Measurements from ENCODE around the gene UGGT2. TPM values are rescaled to one million over a fixed set of nuclear protein-coding genes. Genes with fewer than 3 reads are reported as not detected.
A peak's percentile ranks its signal among the peaks of the same experiment; 100 is the strongest.
"Not testable (repeated sequence)": the region's sequence is repeated elsewhere in the genome, so short reads cannot be mapped to it uniquely, and the experiment has no call there.

Gene UGGT2
- total RNA-seq, 1 donor from 2014 or later: 33.8 TPM

DNA sequence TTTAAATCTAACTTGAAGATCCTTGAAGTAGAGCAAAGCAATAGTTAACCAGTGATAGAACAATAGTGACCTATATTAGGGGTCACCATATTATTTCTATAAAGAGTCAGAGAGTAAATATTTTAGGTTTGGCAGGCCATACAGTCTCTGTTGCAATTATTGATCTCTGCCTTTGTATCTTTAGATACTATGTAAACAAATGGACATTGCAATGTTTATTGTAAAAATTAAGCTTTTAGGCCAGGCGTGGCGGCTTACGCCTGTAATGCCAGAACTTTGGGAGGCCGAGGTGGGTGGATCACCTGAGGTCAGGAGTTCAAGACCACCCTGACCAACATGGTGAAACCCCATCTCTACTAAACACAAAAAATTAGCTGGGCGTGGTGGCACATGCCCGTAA is 80.5 kb downstream of the UGGT2 start:
- not testable (repeated sequence) for DNase-seq (ENCODE audit: low read depth)

DNA sequence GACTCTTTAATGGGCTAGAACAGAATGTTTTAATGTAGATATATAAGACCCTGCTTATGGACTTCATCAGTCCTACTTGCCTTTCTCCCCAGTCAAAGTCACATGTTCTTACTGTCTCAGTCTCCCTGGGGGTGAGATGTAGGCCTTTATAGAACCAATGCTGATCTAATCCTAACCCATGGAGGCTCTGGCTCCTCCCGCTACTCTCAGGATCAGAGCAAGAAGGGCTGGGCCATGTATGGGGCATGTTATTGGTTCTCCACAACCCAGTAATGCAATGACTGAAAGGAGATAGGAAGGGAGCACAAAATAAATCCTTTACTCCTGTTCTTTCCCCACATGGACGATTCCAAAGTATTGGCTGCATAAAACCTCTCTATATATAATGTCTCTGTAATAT is 82.3 kb downstream of the UGGT2 start:
- DNase-seq (ENCODE audit: low read depth): no peak

DNA sequence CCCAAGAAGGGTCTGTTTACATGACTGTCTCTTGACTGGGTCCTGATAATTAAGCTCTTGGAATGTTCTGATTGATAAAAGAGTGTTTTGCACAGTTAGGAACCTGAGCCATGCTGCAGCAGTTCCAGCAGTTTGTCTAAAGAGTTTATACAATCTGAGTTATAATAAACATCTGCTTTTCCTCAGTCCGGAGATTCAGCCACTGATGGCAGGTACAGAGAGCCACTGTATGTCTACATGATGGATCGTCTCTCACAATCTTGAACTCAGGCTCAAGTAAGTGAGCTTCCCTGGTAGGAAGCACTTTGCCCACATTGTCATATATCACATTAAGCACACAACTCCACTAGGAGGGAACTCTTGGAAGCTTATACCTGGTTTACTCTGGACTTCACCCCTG is 84.3 kb downstream of the UGGT2 start:
- DNase-seq (ENCODE audit: low read depth): no peak

DNA sequence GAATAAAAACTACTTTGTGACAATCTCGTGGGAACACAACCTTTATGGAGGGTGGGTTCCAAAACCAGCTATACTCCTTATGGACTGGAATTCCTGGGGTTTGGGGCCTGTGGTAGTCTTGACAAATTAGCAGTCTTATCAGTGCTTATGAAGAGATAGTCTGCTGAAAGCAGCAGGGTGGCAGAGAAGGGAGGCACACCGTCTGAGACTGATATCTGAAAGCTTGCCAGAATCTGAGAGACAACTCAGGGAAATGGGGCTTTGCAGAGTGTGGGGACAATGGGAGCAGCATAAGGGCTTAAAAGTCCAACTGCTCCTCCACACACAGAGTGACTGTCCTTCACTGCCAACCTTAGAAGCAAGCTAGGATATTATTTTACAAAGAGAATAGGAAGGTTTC is 95.9 kb downstream of the UGGT2 start:
- DNase-seq (ENCODE audit: low read depth): no peak

DNA sequence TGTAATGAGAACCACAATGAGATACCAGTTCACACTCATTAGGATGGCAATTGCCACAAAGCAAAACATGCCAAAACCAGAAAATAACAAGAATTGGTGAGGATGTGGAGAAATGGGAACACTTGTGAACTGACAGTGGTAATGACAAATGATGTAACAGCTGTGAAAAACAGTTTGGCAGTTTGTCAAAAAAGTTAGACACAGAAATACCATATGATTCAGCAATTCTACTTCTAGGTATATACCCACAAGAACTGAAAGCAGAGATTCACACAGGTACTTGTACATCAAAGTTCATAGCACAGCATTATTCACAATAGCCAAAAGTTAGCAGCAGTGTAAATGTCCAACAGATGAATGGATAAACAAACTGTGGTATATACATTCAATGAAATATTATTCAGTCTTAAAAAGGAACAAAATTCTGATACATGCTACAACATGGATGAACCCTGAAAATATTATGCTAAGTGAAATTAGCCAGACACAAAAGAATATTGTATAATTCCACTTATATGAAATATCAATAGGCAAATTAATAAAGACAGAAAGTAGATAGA is 96.5 kb downstream of the UGGT2 start:
- DNase-seq (ENCODE audit: low read depth): no peak

DNA sequence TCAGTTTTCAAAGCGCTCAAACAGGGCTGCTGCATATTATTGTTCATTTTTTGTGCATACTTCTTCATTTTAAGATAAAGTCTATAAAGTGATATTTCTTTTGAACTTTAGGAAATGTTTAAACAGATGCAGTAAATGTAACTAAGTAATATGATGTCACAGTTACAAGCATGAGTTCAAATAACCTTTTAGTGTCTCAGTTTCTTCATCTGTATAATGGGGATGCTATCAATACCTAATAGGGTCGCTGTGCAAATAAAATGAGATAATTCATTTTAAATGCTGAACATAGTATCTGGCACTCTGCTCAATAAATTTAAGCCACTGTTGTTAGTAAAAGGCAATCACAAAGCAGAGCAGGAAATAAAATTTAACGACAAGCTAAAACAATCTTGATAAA is 97.5 kb downstream of the UGGT2 start:
- no peak for DNase-seq (ENCODE audit: low read depth)

DNA sequence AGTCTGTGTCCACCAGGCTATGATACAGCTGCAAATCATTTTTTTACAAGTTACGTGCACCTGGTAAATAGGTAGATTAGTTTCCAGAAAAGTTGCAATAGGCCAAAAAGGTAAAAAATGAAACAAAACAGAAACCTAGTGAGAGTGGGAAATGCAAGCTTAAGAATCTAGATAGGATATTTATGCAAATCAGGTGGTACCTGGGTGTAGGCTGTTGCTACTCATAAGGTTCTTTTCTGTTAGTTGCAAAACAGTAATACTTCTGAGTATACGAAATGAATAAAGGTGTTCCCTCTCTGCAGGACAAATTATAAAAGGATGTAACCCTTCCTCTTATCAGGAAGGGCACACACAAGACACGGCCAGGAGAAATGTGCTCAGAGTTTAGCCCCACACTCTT is 97.9 kb downstream of the UGGT2 start:
- DNase-seq (ENCODE audit: low read depth): no peak

DNA sequence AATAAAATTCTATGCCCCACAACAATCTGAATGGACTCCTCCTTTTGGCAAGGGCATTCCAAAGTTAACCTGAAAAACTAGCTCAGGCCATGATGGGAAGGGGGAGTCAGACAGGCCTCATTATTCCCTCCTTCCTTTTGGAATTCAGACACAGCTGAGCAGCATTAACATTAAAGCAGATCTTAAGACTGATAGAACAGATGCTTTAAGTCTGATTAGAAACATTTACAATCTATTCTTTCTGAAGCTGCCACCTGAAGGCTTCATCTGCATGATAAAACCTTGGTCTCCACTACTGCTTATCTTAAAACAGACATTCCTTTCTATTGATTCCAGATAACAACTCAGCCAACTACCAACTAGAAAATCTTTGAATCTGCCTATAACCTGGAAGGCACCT is 98.9 kb downstream of the UGGT2 start:
- DNase-seq (ENCODE audit: low read depth): no peak

DNA sequence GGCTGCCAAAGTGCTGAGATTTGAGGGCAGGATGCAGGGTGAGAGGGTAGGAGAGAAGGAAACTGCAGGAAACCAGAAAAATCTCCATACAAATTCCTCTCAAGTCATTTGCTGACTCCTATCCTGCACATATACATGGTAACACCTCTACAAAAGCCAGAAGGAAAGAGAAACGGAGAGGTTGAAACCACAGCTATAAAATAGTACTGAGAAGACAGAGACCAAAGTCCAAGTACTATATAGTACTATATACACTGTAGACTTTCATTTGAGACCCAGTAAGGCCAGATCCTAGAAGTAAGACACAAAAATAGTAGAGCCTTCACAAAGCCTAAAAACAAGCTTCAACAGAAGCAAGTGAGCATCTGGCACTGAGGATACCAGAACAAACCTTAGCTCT is 103.1 kb downstream of the UGGT2 start:
- no peak for DNase-seq (ENCODE audit: low read depth)

DNA sequence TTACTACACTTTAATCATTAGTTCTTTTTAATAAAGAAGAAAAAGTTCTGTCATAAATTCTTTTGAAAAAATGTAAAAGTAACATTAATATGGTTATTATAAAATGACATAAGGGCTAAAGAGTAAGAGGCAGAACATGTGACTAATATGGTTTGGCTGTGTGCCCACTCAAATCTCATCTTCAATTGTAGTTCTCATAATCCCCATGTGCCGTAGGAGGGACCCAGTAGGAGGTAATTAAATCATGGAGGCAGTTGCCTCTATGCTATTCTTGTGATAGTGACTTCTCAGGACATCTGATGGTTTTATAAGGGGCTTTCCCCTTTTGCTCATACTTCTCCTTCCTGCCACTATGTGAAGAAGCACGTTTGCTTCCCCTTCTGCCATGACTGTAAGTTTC is 104.5 kb downstream of the UGGT2 start:
- no peak for DNase-seq (ENCODE audit: low read depth)

DNA sequence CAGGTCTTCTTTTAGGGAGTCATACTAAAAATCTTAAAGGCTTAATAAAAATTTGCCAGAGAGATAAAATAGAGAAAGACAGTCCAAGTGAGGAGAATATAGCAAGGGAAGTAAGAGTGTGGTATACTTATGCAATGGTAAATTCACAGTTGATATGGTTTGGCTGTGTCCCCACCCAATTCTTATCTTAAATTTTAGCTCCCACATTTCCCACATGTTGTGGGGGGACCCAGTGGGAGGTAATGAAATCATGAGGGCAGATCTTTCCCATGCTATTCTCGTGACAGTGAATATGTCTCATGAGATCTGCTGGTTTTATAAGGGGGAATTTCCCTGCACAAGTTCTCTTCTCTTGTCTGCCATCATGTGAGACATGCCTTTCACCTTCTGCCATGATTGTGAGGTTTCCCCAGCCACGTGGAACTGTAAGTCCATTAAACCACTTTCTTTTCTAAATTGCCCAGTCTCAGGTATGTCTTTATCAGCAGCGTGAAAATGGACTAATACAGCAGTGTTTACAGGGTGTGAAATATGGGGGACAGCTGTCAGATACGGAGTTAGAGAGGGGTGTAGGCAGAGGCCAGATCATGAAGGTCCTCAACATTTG is 115.4 kb downstream of the UGGT2 start:
- DNase-seq (ENCODE audit: low read depth): no peak

DNA sequence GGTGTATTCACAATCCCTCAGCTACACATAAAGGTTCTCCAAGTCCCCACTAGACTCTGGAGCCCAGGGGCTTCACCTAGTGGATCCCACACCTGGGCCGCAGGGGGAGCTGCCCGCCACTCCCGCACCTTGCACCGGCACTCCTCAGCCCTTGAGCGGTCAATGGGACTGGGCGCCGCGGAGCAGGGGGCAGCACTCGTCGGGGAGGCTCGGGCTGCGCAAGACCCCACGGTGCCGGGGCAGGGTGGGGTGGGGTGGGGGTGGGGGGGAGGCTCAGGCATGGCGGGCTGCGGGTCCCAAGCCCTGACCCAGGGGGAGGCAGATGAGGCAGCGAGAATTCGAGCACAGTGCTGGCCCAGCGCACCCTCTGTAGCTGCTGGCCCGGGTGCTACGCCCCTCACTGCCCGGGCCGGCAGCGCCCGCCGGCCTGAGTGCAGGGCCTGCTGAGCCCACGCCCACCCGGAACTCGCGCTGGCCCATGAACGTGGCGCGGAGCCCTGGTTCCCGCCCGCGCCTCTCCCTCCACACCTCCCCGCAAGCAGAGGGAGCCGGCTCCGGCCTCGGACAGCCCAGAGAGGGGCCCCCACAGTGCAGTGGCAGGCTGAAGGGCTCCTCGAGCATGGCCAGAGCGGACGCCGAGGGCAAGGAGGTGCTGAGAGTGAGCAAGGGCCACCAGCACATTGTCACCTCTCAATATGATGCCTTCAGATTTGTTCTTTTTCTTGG is 121.7 kb downstream of the UGGT2 start:
- no peak for DNase-seq (ENCODE audit: low read depth)

DNA sequence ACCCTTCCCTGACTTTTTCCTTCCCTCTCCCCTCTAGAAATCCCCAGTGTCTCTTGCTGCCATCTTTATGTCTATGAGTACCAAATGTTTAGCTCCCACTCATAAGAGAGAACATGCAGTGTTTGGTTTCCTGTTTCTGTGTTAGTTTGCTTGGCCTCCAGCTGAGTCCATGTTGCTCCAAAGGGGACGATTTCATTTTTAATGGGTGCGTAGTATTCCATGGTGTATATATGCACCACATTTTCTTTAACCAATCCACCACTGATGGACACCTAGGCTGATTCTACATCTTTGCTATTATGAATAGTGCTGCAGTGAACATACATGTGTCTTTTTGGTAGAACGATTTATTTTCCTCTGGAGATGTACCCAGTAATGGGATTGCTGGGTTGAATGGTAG is 123.8 kb downstream of the UGGT2 start:
- DNase-seq (ENCODE audit: low read depth): no peak

DNA sequence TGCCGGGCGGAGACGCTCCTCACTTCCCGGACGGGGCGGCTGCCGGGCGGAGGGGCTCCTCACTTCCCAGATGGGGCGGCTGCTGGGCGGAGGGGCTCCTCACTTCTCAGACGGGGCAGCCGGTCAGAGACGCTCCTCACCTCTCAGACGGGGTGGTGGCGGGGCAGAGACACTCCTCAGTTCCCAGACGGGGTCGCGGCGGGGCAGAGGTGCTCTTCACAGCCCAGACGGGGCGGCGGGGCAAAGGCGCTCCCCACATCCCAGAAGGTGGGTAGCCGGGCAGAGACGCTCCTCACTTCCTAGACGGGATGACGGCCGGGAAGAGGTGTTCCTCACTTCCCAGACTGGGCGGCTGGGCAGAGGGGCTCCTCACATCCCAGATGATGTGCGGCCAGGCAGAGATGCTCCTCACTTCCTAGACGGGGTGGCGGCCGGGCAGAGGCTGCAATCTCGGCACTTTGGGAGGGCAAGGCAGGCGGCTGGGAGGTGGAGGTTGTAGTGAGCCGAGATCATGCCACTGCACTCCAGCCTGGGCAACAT is 124.8 kb downstream of the UGGT2 start:
- DNase-seq (ENCODE audit: low read depth): not testable (repeated sequence)

DNA sequence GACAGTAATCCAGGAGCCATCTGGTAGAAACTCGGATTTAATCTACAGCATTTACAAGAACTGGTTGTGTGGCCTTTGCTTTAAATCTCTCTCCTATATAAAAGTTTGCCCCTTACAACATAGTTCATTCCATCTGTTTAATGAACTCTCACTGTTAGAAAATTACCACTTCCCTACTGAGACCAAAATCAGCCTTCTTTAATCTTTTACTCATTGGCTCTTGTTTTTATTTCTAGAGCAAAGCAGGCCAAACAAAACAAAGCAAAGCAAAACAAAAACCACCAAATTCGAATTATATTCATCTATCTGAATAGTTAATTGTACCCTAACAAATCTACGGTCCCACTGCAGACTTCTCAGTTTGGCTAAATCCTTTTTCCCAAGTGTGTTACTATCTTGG is 127.0 kb downstream of the UGGT2 start:
- DNase-seq (ENCODE audit: low read depth): peak; percentile 53

DNA sequence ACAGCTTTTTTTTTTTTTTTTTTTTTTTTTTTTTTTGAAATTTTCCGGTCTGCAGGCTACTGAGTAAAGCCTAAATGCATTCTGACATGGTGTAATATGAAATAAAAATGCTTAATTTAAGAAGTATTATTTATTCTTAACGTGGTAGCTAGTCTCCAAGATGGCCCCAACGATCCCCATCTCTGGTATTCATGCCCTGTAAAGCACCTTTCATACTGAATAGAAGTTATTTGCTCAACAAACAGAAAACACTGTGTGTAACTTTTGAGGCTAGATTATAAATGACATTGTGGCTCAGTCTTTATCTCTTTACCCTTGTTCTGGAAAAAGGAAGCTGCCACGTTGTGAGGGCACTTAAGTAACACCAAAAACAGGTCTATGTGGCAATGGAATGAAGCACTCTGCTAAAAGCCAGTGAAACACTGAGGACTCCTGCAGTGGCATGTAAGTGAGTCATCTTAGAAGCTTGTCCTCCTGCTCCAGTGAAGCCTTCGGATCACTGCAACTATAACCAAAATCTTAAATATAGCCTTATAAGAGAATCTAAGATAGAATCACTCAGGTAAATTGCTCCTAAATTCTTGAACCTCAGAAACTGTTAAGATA is 128.7 kb downstream of the UGGT2 start:
- peak; percentile 92 for DNase-seq (ENCODE audit: low read depth)

DNA sequence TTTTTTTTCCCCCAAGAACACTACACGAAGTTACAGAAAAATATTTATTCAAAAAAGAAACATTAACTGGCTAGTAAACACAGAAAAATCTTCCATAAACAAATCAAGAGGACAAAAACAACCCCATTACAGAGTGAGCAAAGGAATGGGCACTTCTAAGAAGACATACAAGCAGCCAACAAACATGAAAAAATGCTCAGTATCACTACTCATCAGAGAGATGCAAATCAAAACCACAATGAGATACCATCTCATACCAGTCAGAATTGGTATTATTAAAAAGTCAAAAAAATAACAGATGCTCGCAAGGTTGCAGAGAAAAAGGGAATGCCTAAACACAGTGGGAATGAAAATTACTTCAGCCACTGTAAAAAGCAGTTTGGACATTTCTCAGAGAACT is 131.7 kb downstream of the UGGT2 start:
- no peak for DNase-seq (ENCODE audit: low read depth)

DNA sequence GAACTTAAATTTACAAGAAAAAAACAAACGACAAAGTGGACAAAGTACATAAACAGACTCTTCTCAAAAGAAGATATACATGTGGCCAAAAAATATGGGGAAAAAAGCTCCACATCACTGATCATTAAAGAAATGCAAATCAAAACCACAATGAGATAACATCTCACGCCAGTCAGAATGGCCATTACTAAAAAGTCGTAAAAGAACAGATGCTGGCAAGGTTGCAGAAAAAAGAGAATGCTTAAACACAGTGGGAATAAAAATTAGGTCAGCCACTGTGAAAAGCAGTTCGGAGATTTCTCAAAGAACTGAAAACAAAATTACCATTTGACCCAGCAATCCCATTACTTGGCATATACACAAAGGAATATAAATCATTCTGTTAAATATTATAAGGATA is 132.7 kb downstream of the UGGT2 start:
- DNase-seq (ENCODE audit: low read depth): peak; percentile 7

DNA sequence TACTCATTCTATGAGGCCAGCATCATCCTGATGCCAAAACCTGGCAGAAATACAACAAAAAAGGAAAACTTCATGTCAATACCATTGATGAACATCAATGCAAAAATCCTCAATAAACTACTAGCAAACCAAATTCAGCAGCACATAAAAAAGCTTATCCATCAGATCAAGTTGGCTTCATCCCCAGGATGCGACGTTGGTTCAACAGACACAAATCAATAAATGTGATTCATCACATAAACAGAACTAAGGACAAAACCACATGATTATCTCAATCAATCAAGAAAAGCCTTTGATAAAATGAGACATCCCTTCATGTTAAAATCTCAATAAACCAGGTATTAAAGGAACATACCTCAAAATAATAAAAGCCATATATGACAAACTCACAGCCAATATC is 134.3 kb downstream of the UGGT2 start:
- no peak for DNase-seq (ENCODE audit: low read depth)

DNA sequence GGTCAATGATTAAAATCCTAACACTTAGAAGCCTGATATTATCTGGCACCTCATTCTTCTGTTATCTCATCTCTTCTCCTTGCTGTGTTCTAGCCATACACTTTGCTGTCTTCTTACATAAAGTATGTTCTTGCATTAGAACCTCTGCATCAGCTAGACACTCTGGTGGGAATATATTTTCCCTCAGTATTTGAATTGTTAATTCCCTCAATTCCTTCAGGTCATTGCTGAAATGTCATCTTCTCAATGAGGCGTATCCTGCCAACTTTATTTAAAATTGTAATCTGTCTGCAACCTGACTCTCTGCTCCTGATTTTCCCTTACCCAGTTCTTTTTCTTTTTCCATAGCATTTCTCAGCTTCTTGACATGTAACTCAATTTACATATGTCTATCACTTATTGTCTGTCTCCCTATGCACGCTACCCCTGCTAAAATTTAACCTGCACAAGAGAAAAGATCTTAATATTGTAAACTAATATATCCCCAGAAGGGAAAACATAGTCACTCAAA is 138.2 kb downstream of the UGGT2 start:
- peak; percentile 9 for DNase-seq (ENCODE audit: low read depth)

DNA sequence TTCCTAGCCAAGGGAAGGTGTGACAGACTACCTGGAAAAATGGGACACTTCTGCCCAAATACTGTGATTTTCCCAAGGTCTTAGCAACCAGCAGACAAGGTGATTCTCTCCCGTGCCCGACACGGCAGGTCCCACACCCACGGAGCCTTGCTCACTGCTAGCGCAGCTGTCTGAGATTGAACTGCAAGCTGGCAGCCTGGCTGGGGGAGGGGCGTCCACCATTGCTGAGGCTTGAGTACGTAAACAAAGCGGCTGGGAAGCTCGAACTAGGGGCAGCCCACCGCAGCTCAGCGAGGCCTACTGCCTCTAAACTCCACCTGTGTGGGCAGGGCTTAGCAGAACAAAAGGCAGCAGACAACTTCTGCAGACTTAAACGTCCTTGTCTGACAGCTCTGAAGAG is 146.2 kb downstream of the UGGT2 start:
- DNase-seq (ENCODE audit: low read depth): no peak

DNA sequence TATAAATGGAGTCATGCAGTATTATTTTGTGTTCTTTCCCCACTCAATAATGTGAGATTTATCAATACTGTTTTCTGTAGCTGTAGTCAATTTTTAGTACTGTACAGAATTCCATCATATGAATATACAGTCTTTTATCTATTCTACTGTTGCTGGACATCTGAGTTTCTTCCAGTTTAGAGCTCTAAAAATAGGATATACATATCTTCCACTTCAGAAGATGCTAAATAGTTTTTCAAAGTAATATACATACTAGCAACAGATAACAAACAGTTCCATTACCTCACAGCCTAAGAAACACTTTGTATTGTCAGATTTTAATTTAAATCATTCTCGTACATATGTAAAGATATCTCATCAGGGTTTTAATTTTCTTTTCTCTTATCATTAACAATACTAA is 149.6 kb downstream of the UGGT2 start:
- no peak for DNase-seq (ENCODE audit: low read depth)

DNA sequence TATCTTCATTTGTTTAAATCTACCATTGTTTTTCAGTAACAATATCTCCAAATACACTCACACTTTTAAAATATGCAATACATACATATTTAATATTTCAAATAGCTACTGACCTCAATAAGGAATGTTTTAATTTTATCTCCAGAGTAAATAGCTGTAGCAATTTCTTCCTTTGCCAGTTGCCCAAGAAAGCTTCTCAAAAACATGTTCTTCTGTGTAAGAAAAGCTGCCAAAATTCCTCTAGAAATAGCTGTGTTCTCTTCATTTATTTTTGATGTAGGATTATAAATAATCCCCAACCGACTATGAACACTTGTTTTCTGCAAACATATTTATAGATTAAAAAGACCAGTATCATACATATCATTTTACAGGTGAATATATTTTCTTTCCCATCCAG is 150.5 kb downstream of the UGGT2 start:
- no peak for DNase-seq (ENCODE audit: low read depth)

All from renal cortical epithelial cell (primary cell).